GM12873 (cell line): ENCODE results near the gene TTLL11.

Experiments used
- TF ChIP-seq, protein P1 (sequence below): IDR thresholded peaks from 2 replicates; pipeline ENCODE4 v1.5.1; 2012; ENCODE audit warnings: low read depth, mild to moderate bottlenecking, moderate library complexity, low read length, control low read depth; ENCODE audit not compliant: insufficient read depth; ENCODE audit errors: missing control alignments

Gene TTLL11

GRCh38 chr9:121773286-121773953, 319.7 kb downstream of the TTLL11 start:
- TF ChIP-seq, protein P1, sequence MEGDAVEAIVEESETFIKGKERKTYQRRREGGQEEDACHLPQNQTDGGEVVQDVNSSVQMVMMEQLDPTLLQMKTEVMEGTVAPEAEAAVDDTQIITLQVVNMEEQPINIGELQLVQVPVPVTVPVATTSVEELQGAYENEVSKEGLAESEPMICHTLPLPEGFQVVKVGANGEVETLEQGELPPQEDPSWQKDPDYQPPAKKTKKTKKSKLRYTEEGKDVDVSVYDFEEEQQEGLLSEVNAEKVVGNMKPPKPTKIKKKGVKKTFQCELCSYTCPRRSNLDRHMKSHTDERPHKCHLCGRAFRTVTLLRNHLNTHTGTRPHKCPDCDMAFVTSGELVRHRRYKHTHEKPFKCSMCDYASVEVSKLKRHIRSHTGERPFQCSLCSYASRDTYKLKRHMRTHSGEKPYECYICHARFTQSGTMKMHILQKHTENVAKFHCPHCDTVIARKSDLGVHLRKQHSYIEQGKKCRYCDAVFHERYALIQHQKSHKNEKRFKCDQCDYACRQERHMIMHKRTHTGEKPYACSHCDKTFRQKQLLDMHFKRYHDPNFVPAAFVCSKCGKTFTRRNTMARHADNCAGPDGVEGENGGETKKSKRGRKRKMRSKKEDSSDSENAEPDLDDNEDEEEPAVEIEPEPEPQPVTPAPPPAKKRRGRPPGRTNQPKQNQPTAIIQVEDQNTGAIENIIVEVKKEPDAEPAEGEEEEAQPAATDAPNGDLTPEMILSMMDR: no peak

GRCh38 chr9:121772600-121773285, 320.4 kb downstream of the TTLL11 start:
- TF ChIP-seq, protein P1: no peak
